GM06990 (cell line): ENCODE data around the gene TH.

Experiments
- DNase-seq: peaks from one replicate; pipeline ENCODE4 v3.0.0-alpha.2; 2011; ENCODE audit not compliant: insufficient read length; ENCODE audit errors: extremely low read depth
- H3K27me3 ChIP-seq: replicated peaks from 2 replicates; pipeline ENCODE4 v1.6.0; 2011; ENCODE audit warnings: low read length; ENCODE audit not compliant: control insufficient read depth, insufficient read depth
- H3K36me3 ChIP-seq: 2 replicates; pipeline ENCODE4 v1.5.1; 2011; ENCODE audit warnings: low read length; ENCODE audit not compliant: control insufficient read depth, insufficient read depth
- H3K4me3 ChIP-seq: replicated peaks from 2 replicates; pipeline ENCODE4 v1.5.1; 2011; ENCODE audit warnings: low read depth, mild to moderate bottlenecking, control low read depth, low read length
- TF ChIP-seq, protein P1 (sequence below): IDR thresholded peaks from 2 replicates; pipeline ENCODE4 v1.5.1; 2011; ENCODE audit warnings: low read length, control low read depth, mild to moderate bottlenecking, inconsistent platforms; ENCODE audit not compliant: insufficient read depth, poor library complexity, severe bottlenecking

TH gene

DNA sequence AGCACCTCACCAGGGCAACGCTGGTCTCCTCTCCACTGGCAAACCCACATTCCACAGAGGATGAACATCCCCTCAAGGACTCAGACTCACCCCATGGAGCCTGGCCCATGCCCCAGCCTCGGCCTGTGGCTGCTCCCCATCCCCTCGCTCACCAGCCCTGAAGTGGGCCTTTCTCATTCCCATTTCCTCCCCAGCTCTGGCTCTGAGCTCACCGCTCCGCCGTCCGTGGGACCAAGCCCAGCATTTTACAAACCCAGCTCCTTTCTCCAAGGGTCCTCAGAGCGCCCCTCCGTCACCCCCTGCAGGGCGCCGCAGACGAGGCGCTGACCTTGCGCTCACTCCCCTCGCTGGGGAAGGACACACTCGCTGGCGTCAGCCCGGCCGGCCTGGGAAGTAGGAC is 25.6 kb downstream of the TH start:
- Histone ChIP-seq H3K4me3 (no peak overlapping the region), H3K36me3 (no peaks in the 10 kb centered on the region), H3K27me3 (peaks cover 2% of the 10 kb centered on the region; the same call in 1 of the 2 replicates)
- DNase-seq: no peak
- TF ChIP-seq, protein P1, sequence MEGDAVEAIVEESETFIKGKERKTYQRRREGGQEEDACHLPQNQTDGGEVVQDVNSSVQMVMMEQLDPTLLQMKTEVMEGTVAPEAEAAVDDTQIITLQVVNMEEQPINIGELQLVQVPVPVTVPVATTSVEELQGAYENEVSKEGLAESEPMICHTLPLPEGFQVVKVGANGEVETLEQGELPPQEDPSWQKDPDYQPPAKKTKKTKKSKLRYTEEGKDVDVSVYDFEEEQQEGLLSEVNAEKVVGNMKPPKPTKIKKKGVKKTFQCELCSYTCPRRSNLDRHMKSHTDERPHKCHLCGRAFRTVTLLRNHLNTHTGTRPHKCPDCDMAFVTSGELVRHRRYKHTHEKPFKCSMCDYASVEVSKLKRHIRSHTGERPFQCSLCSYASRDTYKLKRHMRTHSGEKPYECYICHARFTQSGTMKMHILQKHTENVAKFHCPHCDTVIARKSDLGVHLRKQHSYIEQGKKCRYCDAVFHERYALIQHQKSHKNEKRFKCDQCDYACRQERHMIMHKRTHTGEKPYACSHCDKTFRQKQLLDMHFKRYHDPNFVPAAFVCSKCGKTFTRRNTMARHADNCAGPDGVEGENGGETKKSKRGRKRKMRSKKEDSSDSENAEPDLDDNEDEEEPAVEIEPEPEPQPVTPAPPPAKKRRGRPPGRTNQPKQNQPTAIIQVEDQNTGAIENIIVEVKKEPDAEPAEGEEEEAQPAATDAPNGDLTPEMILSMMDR: no peak

DNA sequence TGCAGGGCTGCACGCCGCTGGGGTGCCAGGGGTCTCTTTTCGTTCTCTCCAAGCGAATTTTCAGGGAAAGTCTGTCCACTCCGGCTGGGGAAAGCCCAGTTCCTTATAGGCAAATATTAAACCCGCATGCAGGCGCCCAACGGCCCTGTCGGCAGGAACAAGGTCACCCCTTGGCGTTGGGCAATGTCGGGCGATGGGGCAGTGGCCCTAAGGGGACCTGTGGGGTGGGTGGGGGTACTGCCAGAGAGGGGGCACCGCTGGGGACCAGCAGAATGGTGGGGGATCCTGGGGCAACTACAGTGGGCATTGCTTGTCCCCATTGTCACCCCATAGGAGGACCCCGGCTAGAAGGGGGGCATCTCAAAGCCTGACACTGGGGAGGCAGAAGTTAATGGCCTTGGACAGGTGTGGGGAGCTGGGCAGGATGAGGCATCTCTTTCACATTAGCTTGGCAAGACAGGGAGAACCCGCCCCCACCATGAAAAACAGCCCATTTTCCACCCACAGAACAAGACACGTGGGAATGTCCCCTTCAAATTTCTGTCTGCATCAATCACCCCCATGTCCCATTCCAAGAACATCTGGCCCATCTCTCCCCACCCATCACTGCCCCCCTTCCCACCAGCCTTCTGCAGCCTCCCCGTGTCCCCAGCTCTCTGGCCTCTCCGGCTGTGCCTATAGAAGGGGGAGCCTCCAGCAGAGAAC is 26.9 kb downstream of the TH start:
- DNase-seq: no peak
- peaks cover 2% of the 10 kb centered on the region; the same call in 1 of the 2 replicates for H3K27me3 ChIP-seq
- TF ChIP-seq, protein P1: no peak
- no peak overlapping the region for H3K4me3 ChIP-seq
- H3K36me3 ChIP-seq: no peaks in the 10 kb centered on the region

DNA sequence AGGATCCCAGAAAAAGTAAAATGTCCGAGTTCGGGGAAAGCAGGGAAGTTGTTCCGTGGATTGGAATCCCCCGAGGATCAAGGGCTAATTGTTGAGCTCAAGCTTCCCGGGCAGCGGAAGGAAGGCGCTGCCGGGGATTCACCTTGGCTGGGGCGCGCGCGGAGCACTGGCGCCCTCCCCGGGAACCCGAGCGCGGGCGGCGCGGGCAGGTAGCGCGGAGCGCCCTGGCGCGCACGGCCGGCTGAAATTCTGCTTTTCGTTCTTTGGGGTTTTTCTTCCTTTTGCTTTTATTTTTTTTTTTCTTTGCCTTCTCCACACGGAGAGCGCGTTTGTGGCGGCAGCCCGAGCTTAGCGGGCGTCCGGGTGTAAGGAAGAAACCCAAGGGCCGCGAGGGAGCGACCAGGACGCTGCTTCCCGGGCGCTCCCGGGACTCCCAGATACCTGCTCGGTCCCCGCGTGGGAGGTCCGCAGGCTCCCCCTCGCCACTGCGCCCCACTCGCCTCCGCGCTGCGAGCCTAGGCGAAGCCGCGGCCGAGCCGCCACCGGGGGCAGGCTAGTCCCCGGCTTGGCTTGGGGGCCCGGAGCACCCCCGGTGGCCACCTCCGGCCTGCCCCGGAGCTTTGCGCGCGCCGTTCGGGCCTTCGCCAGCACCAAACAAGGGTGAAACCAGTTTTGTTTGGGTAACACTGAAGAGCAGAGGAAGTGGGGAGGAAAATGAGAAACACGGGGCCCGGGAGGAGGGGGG is 27.6 kb downstream of the TH start:
- Histone ChIP-seq H3K36me3 (no peaks in the 10 kb centered on the region), H3K27me3 (no peaks in the 10 kb centered on the region; the same call in 1 of the 2 replicates), H3K4me3 (no peak overlapping the region)
- DNase-seq: no peak
- TF ChIP-seq, protein P1: no peak

DNA sequence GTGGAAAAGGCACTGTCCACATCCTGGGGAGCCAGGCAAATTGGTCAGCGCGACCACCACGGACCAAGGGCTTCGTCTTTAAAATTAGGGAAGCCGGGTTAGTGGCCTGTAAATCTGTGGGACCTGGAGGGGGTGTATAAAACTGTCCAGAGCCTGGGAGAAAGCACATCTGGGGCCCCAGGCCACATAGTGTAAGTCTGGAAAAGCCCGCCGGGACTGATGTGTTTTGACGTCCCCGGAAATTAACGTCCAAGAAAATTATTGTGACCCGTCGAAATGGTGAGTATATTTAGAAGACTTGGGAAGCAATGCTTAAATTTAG is 28.2 kb downstream of the TH start:
- no peaks in the 10 kb centered on the region for H3K36me3 ChIP-seq
- H3K27me3 ChIP-seq: no peaks in the 10 kb centered on the region; the same call in 1 of the 2 replicates
- DNase-seq: no peak
- H3K4me3 ChIP-seq: no peak overlapping the region
- TF ChIP-seq, protein P1: no peak

DNA sequence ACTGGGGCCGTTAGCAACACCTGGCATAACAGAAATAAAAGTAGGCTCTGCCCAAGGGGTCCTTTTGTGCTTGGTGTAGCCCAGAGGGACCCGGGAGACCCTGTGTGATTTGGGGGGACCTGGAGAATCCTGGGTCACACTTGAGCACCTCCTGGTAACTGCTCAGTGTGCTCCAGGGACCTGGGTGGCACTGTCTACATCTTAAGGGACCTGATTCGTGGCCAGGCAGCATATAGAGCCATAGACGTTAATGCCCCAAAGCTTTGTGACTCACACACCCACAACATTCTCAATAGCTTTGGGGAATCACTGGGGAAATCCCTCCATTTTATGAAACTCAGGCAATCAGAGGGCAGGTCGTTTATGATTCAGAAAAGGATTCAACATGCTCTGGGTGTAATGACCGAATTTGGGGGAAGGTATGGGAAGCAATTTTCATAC is 28.8 kb downstream of the TH start:
- H3K27me3 ChIP-seq: no peaks in the 10 kb centered on the region; the same call in 1 of the 2 replicates
- TF ChIP-seq, protein P1: no peak
- no peaks in the 10 kb centered on the region for H3K36me3 ChIP-seq
- DNase-seq: no peak
- H3K4me3 ChIP-seq: no peak overlapping the region
